Gastrocnemius medialis (tissue), 4 donors: ENCODE results near the gene GPR84.

Experiments
- POLR2A ChIP-seq, 2 donors: fragments of 450-650 bp; IDR thresholded peaks; one replicate each; pipeline ENCODE4 v1.6.1; 2017; ENCODE audit warnings: antibody characterized with exemption in 2 of 2, mild to moderate bottlenecking in 2 of 2, moderate library complexity in 2 of 2
- TF ChIP-seq, protein P1 (sequence below), 5 experiments: fragments of 450-650 bp in 3 of 5; fragments of 200-600 bp in 2 of 5; sonication (generic) in 2 of 5; IDR thresholded peaks in 4 of 5; conservative IDR thresholded peaks in 1 of 5; 1 replicate in 4 of 5; 2 replicates in 1 of 5; pipeline ENCODE4 v1.5.1; 2016 to 2019; ENCODE audit warnings: antibody characterized with exemption in 5 of 5, mild to moderate bottlenecking in 3 of 5, moderate library complexity in 3 of 5

DNA sequence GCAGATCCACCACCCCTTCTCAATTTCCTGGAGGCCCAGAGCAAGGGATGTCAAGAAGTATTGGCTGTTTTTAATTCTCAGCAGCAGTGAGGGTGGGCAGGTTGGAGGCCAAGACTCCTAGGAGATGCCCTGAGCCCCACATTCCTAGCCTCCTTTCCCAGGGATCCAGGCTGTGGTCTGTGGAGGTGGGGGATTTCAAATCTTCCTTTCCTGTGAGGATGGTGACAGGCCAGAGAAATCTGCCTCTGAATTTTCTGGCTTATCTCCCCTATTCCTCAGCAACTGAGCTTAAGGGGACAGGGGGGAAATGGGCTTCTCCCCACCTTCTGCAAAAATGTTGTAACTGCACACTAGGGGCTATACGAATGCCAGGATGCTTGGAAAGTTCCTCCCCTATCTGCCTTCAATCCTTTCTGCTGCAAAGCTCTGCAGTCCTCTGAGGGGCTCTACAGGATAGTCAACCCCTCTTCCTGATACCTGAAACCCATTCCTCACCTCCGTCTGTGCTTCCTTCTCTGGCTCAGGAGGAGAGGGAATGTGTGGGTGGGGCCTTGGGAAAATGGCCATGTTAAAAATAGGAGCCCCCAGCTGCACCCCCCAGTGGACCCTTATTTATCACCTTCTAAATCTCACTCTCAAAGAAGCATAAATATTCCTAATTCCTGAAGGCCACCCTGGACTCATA lies 6.6 kb downstream of the GPR84 start:
- TF ChIP-seq, protein P1, sequence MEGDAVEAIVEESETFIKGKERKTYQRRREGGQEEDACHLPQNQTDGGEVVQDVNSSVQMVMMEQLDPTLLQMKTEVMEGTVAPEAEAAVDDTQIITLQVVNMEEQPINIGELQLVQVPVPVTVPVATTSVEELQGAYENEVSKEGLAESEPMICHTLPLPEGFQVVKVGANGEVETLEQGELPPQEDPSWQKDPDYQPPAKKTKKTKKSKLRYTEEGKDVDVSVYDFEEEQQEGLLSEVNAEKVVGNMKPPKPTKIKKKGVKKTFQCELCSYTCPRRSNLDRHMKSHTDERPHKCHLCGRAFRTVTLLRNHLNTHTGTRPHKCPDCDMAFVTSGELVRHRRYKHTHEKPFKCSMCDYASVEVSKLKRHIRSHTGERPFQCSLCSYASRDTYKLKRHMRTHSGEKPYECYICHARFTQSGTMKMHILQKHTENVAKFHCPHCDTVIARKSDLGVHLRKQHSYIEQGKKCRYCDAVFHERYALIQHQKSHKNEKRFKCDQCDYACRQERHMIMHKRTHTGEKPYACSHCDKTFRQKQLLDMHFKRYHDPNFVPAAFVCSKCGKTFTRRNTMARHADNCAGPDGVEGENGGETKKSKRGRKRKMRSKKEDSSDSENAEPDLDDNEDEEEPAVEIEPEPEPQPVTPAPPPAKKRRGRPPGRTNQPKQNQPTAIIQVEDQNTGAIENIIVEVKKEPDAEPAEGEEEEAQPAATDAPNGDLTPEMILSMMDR (IDR thresholded peaks at IDR 0.05 in 4 of 5, conservative IDR thresholded peaks at IDR 0.05 in 1 of 5): no peak
- no peak for TF ChIP-seq POLR2A (IDR thresholded peaks at IDR 0.05)
